ENCODE results near the gene DECR2. TPM values are rescaled to one million over a fixed set of nuclear protein-coding genes. Genes with fewer than 3 reads are reported as not detected.
A peak's percentile ranks its signal among the peaks of the same experiment; 100 is the strongest.

Gene DECR2
- total and polyA plus RNA-seq, 10 of the 15 experiments (the other 5 are each of a cell fraction or from before 2014, with no cell fraction given), result 0.53 to 20.3 (median 6.0) TPM

- DNase-seq (ENCODE audit: low read depth, low spot score), result no peak
- 97% methylated on average over 7 of the region's 7 CpGs for WGBS (ENCODE audit: insufficient coverage, insufficient replicate concordance, low lambda C conversion rate, missing lambda C conversion rate)
- H4K20me1 ChIP-seq (ENCODE audit: control insufficient read depth, insufficient read depth), result no peaks in the 10 kb centered on the region
- no peak for ATAC-seq
- H3K4me1 ChIP-seq (ENCODE audit: control insufficient read depth, insufficient read depth, low read length), result peaks cover 7% of the 10 kb centered on the region
- FAIRE-seq, result no peak
- no peak overlapping the region for H3K27ac ChIP-seq (ENCODE audit: control insufficient read depth, insufficient read depth)
- POLR2A ChIA-PET, result interaction anchor here (0.5 to 0.6 kb wide), 2 partner anchors 49 to 139 kb away, joined by 3 to 6 read pairs; no protein-coding TSS in a partner anchor
- in situ Hi-C loops (cut with MboI), result no loop called here
- no peaks in the 10 kb centered on the region for H3K27me3 ChIP-seq (replicated peaks in 1 of 2; ENCODE audit: control insufficient read depth in 2 of 2, insufficient read depth in 2 of 2, low read length in 1 of 2)
- no peak overlapping the region for H3K9ac ChIP-seq (ENCODE audit: control insufficient read depth, insufficient read depth, low read length)
- CTCF ChIA-PET, result interaction anchor here (0.7 to 1.2 kb wide), 2 partner anchors 39 to 81 kb away, joined by 3 to 4 read pairs; no protein-coding TSS in a partner anchor
- RAD21 ChIA-PET (ENCODE audit: unreplicated experiment), result no interaction called here
- intact Hi-C loops (cut with micrococcal nuclease; ENCODE audit: unreplicated experiment), result no loop called here
- TF ChIP-seq FOXM1 (IDR thresholded peaks at IDR 0.05; ENCODE audit: low read depth, low read length) (no peak), ZBED1 (IDR thresholded peaks at IDR 0.05; ENCODE audit: borderline replicate concordance) (no peak), CREB1 (IDR thresholded peaks at IDR 0.05; ENCODE audit: low read depth) (no peak), CREM (IDR thresholded peaks at IDR 0.05; ENCODE audit: low read depth) (no peak), BRCA1 (IDR thresholded peaks at IDR 0.05; ENCODE audit: low read depth, low read length) (no peak), CHD1 (IDR thresholded peaks at IDR 0.05; ENCODE audit: low read depth, low read length) (no peak), IRF4 (IDR thresholded peaks at IDR 0.05; ENCODE audit: low read depth, low read length) (no peak), STAT1 (conservative IDR thresholded peaks at IDR 0.05) (no peak), SMAD5 (IDR thresholded peaks at IDR 0.05; ENCODE audit: low read depth) (no peak), RAD51 (IDR thresholded peaks at IDR 0.05) (no peak), TCF3 (IDR thresholded peaks at IDR 0.05; ENCODE audit: borderline replicate concordance, insufficient read depth, low read depth, low read length) (no peak)
- BruUV-seq (replicated peaks), result TSS peak; percentile 32
- H3K4me2 ChIP-seq (ENCODE audit: control insufficient read depth, insufficient read depth), result no peak overlapping the region
- H2AFZ ChIP-seq (ENCODE audit: control insufficient read depth, low read depth, low read length), result no peak overlapping the region
- no peaks in the 10 kb centered on the region for H3K9me3 ChIP-seq (replicated peaks; ENCODE audit: control insufficient read depth, insufficient read depth, low read length)
- no peaks in the 10 kb centered on the region for H3K36me3 ChIP-seq (ENCODE audit: control insufficient read depth in 2 of 2, insufficient read depth in 2 of 2, low read length in 1 of 2)
- SMC1A ChIA-PET (ENCODE audit: uncharacterized antibody, unreplicated experiment), result interaction anchor here (0.6 to 0.7 kb wide), 2 partner anchors 102 to 103 kb away, joined by 3 to 4 read pairs; no protein-coding TSS in a partner anchor
- H3K79me2 ChIP-seq (ENCODE audit: control insufficient read depth, insufficient read depth, low read length), result peaks cover 11% of the 10 kb centered on the region
- no peak overlapping the region for H3K4me3 ChIP-seq
Observed at GRCh38 chr16:430904-431303, 29.2 kb downstream of the DECR2 start.

Data from GM12878 (cell line).